H1 (cell line): ENCODE data around the gene PUS3. TPM values are rescaled to one million over a fixed set of nuclear protein-coding genes. Genes with fewer than 3 reads are reported as not detected.

ENCODE experiments used
- CTBP2 ChIP-seq: IDR thresholded peaks from 2 replicates; pipeline ENCODE4 v1.7.0; 2011; ENCODE audit warnings: borderline replicate concordance, mild to moderate bottlenecking, moderate library complexity, mixed read lengths, low read length; ENCODE audit not compliant: insufficient read depth, insufficient read length
- HDAC6 ChIP-seq: IDR thresholded peaks from one replicate; pipeline ENCODE4 v1.7.1; 2012; ENCODE audit warnings: low read depth, mild to moderate bottlenecking, inconsistent platforms, low read length, moderate library complexity
- SP1 ChIP-seq: IDR thresholded peaks from 2 replicates; pipeline ENCODE4 v1.6.1; 2011; ENCODE audit warnings: low read depth, low read length
- polyA plus RNA-seq, 7 experiments: library from polyadenylated mRNA; depleted of rRNA in 3 of 7; stranded (reverse) in 5 of 7; unstranded in 2 of 7; fragments of >200 nt in 5 of 7; fragments of 200-250 nt in 2 of 7; gene quantifications; 1 replicate in 5 of 7; 2 replicates in 1 of 7; 4 replicates in 1 of 7; pipeline versions ENCODE4 v1.2.1 to v1.2.3, GENCODE V29; 2011 to 2013; ENCODE audit warnings: missing spikeins in 2 of 7, mixed read lengths in 2 of 7
- total RNA-seq: library from RNA; stranded (reverse); fragmentation: NEBNext Ultra II Directional; extraction: Animal tissue kit (Norgen Biotek cat#: 25700); gene quantifications from 2 replicates; pipeline ENCODE4 v1.2.1, GENCODE V29; 2021

The PUS3 gene
- total and polyA plus RNA-seq, 2 of the 8 experiments (the other 6 are each of a cell fraction or from before 2014, with no cell fraction given), result 8.7 to 22.6 TPM

DNA sequence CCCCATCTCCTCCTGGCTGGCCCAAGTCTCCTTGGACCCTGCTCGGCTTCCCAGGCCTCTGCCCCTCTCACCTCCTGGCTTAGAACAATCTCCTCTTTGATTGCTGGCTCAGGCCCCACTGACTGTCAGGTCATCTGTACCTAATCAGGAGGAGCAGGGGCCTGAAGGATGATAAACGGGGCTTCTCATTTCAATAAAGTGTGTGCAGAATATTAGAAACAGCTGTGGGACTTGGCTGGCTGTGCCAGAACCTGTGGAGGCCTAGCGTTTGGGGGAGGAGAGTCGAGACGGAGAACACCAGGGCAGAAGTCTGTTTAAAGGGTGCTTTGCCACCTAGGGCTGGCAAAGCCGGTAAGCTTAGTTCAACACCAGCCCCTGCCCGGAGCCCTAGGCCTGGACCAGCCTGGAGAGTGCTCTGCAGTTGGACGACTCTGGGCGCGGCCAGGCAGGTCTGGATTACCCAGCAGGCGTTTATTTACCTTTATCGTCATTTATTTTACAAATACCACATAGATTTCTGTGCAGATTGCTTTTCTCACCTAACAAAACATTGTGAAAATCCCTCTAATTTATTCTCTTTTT is 32.7 kb upstream of the PUS3 start (continued):
- TF ChIP-seq CTBP2 (no peak), HDAC6 (no peak), SP1 (no peak)
- TF ChIP-seq, all 59 proteins: peak for 0
